ENCODE results near the gene NUDCD2. TPM values are rescaled to one million over a fixed set of nuclear protein-coding genes. Genes with fewer than 3 reads are reported as not detected.

NUDCD2 gene
- total and polyA plus RNA-seq, 2 donors (not counting 3 experiments of a cell fraction or from before 2014, with no cell fraction given), result 3.9 to 50.3 TPM

DNA sequence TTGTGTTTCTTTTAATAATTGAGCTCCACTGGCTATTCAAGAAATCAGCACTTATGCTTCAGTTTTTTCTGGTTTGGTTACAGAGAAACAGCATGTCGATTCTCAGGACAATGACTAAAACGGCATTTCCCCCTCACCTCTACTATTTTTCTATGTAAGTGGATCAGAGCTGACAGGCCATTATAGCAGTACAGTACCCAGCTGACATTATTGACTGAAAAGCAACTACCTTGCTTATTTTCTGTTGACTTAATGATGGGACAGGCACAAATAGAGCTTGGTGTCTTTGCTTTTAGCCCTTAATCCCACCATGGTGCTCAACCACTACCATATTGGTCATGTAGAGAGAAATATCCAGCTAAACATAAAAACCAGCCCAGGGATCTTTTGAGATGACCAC lies 57.9 kb downstream of the NUDCD2 start:
- no peak overlapping the region for H3K4me2 ChIP-seq (ENCODE audit: insufficient read depth, low read length)
- TF ChIP-seq EZH2 (IDR thresholded peaks at IDR 0.05; ENCODE audit: borderline replicate concordance, low read depth, low read length, severe bottlenecking) (no peak), FOS (IDR thresholded peaks at IDR 0.05; ENCODE audit: borderline replicate concordance, insufficient read depth, low read length) (no peak), CTCF (IDR thresholded peaks at IDR 0.05; ENCODE audit: extremely low read depth in 1 of 2, insufficient read depth in 1 of 2, low read depth in 1 of 2, low read length in 2 of 2) (no peak), POLR2A (IDR thresholded peaks at IDR 0.05; ENCODE audit: low read depth, low read length) (no peak), POLR2AphosphoS5 (IDR thresholded peaks at IDR 0.05; ENCODE audit: insufficient read depth, low read depth, low read length) (no peak), JUN (IDR thresholded peaks at IDR 0.05; ENCODE audit: borderline replicate concordance, insufficient read depth, insufficient read length, low read depth) (no peak), GATA2 (IDR thresholded peaks at IDR 0.05; ENCODE audit: insufficient read depth, insufficient read length, low read depth, low read length) (no peak), MYC (IDR thresholded peaks at IDR 0.05; ENCODE audit: low read depth, low read length) (no peak)
- TF ChIP-seq, protein P1, sequence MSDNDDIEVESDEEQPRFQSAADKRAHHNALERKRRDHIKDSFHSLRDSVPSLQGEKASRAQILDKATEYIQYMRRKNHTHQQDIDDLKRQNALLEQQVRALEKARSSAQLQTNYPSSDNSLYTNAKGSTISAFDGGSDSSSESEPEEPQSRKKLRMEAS (IDR thresholded peaks at IDR 0.05; ENCODE audit: insufficient read depth, insufficient read length), result no peak
- no peaks in the 10 kb centered on the region for H3K79me2 ChIP-seq (ENCODE audit: control insufficient read depth, insufficient read depth, low read length)
- H4K20me1 ChIP-seq (replicated peaks; ENCODE audit: control insufficient read depth, extremely low read depth, insufficient read depth, low read length), result no peaks in the 10 kb centered on the region
- no peaks in the 10 kb centered on the region for H3K4me1 ChIP-seq (ENCODE audit: control insufficient read depth, extremely low read depth, insufficient read depth, low read length)
- no peak overlapping the region for H2AFZ ChIP-seq (ENCODE audit: low read depth, low read length)
- BruUV-seq (replicated peaks), result no TSS peak
- ChIA-PET CTCF (no interaction called here), POLR2A (no interaction called here)
- H3K36me3 ChIP-seq (ENCODE audit: control insufficient read depth in 2 of 2, extremely low read depth in 1 of 2, insufficient read depth in 2 of 2, low read length in 2 of 2), result no peaks in the 10 kb centered on the region
- H3K27ac ChIP-seq (ENCODE audit: insufficient read depth, low read depth, low read length), result no peak overlapping the region
- DNase-seq (ENCODE audit: low read depth, low spot score) (no peak), FAIRE-seq (no peak)
- dilution Hi-C loops (cut with MboI; ENCODE audit: extremely low pct_ligation_motif_present, low sequenced_read_pairs), result no loop called here
- no peaks in the 10 kb centered on the region for H3K9me3 ChIP-seq (replicated peaks; ENCODE audit: control insufficient read depth, insufficient read depth, low read length)
- no peaks in the 10 kb centered on the region for H3K9me1 ChIP-seq (replicated peaks; ENCODE audit: control insufficient read depth, extremely low read depth, insufficient read depth, low read length)
- no peak overlapping the region for H3K4me3 ChIP-seq (replicated peaks in 1 of 3; ENCODE audit: insufficient read depth in 1 of 3, low read depth in 1 of 3, low read length in 3 of 3)
- peaks cover 2% of the 10 kb centered on the region in 2 experiments for H3K27me3 ChIP-seq (ENCODE audit: control insufficient read depth in 2 of 2, insufficient read depth in 2 of 2, low read length in 2 of 2)
- intact Hi-C loops (cut with micrococcal nuclease), result no loop called here
- H3K9ac ChIP-seq (replicated peaks; ENCODE audit: extremely low read depth, insufficient read depth, low read length), result no peak overlapping the region

Measured in endothelial cell of umbilical vein (primary cell).